HepG2 (cell line): Measurements from ENCODE around the gene BAHD1. TPM values are rescaled to one million over a fixed set of nuclear protein-coding genes. Genes with fewer than 3 reads are reported as not detected.

Source experiments
- ATAC-seq: fragments of 200-7000 bp; cut with Tn5 transposase; 3 replicates; pipeline ENCODE4 v1.9.1; 2020; ENCODE audit warnings: mild to moderate bottlenecking, moderate library complexity
- BruUV-seq: library from RNA; stranded (reverse); fragments of 400-500 nt; replicated peaks from 2 replicates; lab custom pipeline; 2021; lab: Mats Ljungman, UMichigan
- CTCF ChIA-PET: fragments of 300-600 bp; formaldehyde crosslinking; extraction: SDS; loops from one replicate; lab custom pipeline; 2021; ENCODE audit warnings: low total read pairs, inconsistent platforms, low intra/inter-chr PET ratio; lab: Yijun Ruan, JAX
- POLR2A ChIA-PET: fragments of 350-600 bp; sonication (Branson Sonifier 250); formaldehyde crosslinking; loops from one replicate; lab custom pipeline; 2020; ENCODE audit warnings: antibody characterized with exemption, inconsistent platforms; lab: Yijun Ruan, JAX
- DNase-seq: peaks from one replicate; pipeline ENCODE4 v3.0.0-alpha.2; 2015; ENCODE audit warnings: low spot score
- FAIRE-seq: peaks from 3 replicates; lab custom pipeline; 2011; peaks lifted over from hg19 to GRCh38; lab: Jason Lieb, UNC
- H2AFZ ChIP-seq: one replicate; pipeline ENCODE4 v1.6.1; 2011; ENCODE audit warnings: low read length, inconsistent platforms
- H3K27ac ChIP-seq: fragments of 300-600 bp; 3 replicates; pipeline ENCODE4 v1.8.0; 2011; ENCODE audit warnings: mixed run types, mild to moderate bottlenecking, mixed read lengths, low read length, inconsistent platforms; ENCODE audit not compliant: insufficient read depth; ENCODE audit errors: extremely low read length
- H3K27me3 ChIP-seq, 2 experiments: fragments of 200-600 bp in 1 of 2; 2 replicates in 1 of 2; 3 replicates in 1 of 2; pipeline versions ENCODE4 v1.6.0 to v1.8.0; 2011; ENCODE audit warnings: low read length in 2 of 2, mild to moderate bottlenecking in 2 of 2, moderate library complexity in 2 of 2, inconsistent platforms in 1 of 2; ENCODE audit not compliant: insufficient read depth in 2 of 2, control insufficient read depth in 1 of 2
- H3K36me3 ChIP-seq, 2 experiments: fragments of 200-600 bp in 1 of 2; replicated peaks in 1 of 2; 2 replicates in 1 of 2; 3 replicates in 1 of 2; pipeline versions ENCODE4 v1.5.1 to v1.8.0; 2011; ENCODE audit warnings: low read length in 2 of 2, inconsistent platforms in 1 of 2; ENCODE audit not compliant: insufficient read depth in 2 of 2, control insufficient read depth in 1 of 2
- H3K4me1 ChIP-seq: 2 replicates; pipeline ENCODE4 v1.5.1; 2012; ENCODE audit warnings: low read length, inconsistent platforms; ENCODE audit not compliant: insufficient read depth
- H3K4me2 ChIP-seq: 2 replicates; pipeline ENCODE4 v1.6.0; 2011; ENCODE audit warnings: low read depth, low read length, inconsistent platforms
- H3K4me3 ChIP-seq, 3 experiments: fragments of 200-600 bp in 1 of 3; sonication (generic), shearing (Covaris generic) in 1 of 3; replicated peaks in 1 of 3; 2 replicates each; pipeline ENCODE4 v1.5.1; 2011 to 2016; ENCODE audit warnings: low read length in 3 of 3, inconsistent platforms in 2 of 3, low read depth in 2 of 3, mild to moderate bottlenecking in 2 of 3, control low read depth in 1 of 3, mixed read lengths in 1 of 3; ENCODE audit not compliant: insufficient read depth in 1 of 3
- H3K79me2 ChIP-seq: one replicate; pipeline ENCODE4 v1.6.1; 2011; ENCODE audit warnings: low read length, inconsistent platforms; ENCODE audit not compliant: insufficient read depth
- H3K9ac ChIP-seq: 2 replicates; pipeline ENCODE4 v1.6.0; 2011; ENCODE audit warnings: mild to moderate bottlenecking, low read depth, low read length, inconsistent platforms; ENCODE audit not compliant: insufficient read depth
- H3K9me3 ChIP-seq: 2 replicates; pipeline ENCODE4 v1.5.1; 2012; ENCODE audit warnings: mild to moderate bottlenecking, low read length
- H4K20me1 ChIP-seq: 2 replicates; pipeline ENCODE4 v1.6.0; 2011; ENCODE audit warnings: inconsistent platforms, mild to moderate bottlenecking, low read length, moderate library complexity; ENCODE audit not compliant: insufficient read depth
- GATA4 ChIP-seq: sonication (generic); IDR thresholded peaks from 2 replicates; pipeline ENCODE4 v1.6.1; 2016; ENCODE audit warnings: antibody characterized with exemption, low read depth, borderline replicate concordance
- TOPORS ChIP-seq: sonication (generic); formaldehyde crosslinking; IDR thresholded peaks from 2 replicates; pipeline ENCODE4 v1.8.0; 2023; ENCODE audit warnings: mild to moderate bottlenecking, missing genetic modification reagents
- ZBED4 ChIP-seq: sonication (generic); formaldehyde crosslinking; IDR thresholded peaks from 2 replicates; pipeline ENCODE4 v1.4.0; 2020; ENCODE audit warnings: missing genetic modification reagents, borderline replicate concordance
- ZNF777 ChIP-seq: sonication (generic); formaldehyde crosslinking; IDR thresholded peaks from 2 replicates; pipeline ENCODE4 v1.4.0; 2020; ENCODE audit warnings: missing genetic modification reagents
- ZNF850 ChIP-seq: sonication (generic); formaldehyde crosslinking; conservative IDR thresholded peaks from 2 replicates; pipeline ENCODE4 v1.9.0; 2021; ENCODE audit warnings: mild to moderate bottlenecking, missing genetic modification reagents
- WGBS: methylation state at CpG from one replicate; pipeline ENCODE4 v1.1.6; 2017; ENCODE audit warnings: low lambda C conversion rate; 5-methylcytosine and 5-hydroxymethylcytosine counted together
- in situ Hi-C: cut with HindIII; loops from 2 replicates; pipeline ENCODE4 v1.10.0; 2017; ENCODE audit warnings: low pct_unique_long_range_greater_than_20kb; ENCODE audit not compliant: extremely low pct_ligation_motif_present
- intact Hi-C: fragments of 100-400 bp; cut with micrococcal nuclease; formaldehyde crosslinking; loops from one replicate; pipeline ENCODE4 v1.10.0; 2022; ENCODE audit not compliant: unreplicated experiment
- polyA plus RNA-seq, 8 experiments: library from polyadenylated mRNA; depleted of rRNA in 3 of 8; stranded (reverse) in 7 of 8; unstranded in 1 of 8; fragments of >200 nt; fragmentation: Illumina TruSeq in 4 of 8; extraction: Trizol in 4 of 8; gene quantifications; 2 replicates each; pipeline versions ENCODE4 v1.2.1 to v1.2.3, GENCODE V29; 2011 to 2016; ENCODE audit warnings: low read depth in 4 of 8, missing spikeins in 1 of 8, mixed read lengths in 1 of 8; ENCODE audit not compliant: insufficient read depth in 1 of 8
- total RNA-seq, 5 experiments: library from RNA; depleted of rRNA; stranded (reverse); fragments of >200 nt; fragmentation: Illumina TruSeq; extraction: Trizol; gene quantifications; 2 replicates each; pipeline ENCODE4 v1.2.3, GENCODE V29; 2016; ENCODE audit warnings: low read depth in 1 of 5

BAHD1 gene
- total and polyA plus RNA-seq, 2 of the 13 experiments (the other 11 are each of a cell fraction or from before 2014, with no cell fraction given), result 3.3 to 8.7 TPM

GRCh38 chr15:40489274-40490175 lies 48.8 kb downstream of the BAHD1 start:
- WGBS, result 79% methylated on average over 39 of the region's 47 CpGs
- ATAC-seq (no peak), FAIRE-seq (no peak), DNase-seq (no peak)
- Histone ChIP-seq H3K79me2 (no peaks in the 10 kb centered on the region), H3K36me3 (no peaks in the 10 kb centered on the region), H3K9ac (no peak overlapping the region), H3K9me3 (no peaks in the 10 kb centered on the region), H3K27ac (no peak overlapping the region), H3K27me3 (peaks cover 0 to 14% of the 10 kb centered on the region in 2 experiments; a peak in 2 of 5 replicates), H3K4me3 (no peak overlapping the region), H4K20me1 (no peaks in the 10 kb centered on the region), H3K4me1 (no peaks in the 10 kb centered on the region), H2AFZ (no peak overlapping the region), H3K4me2 (no peak overlapping the region)
- intact Hi-C loops (no loop called here), in situ Hi-C loops (no loop called here)
- ChIA-PET POLR2A (no interaction called here), CTCF (no interaction called here)
- BruUV-seq, result no TSS peak
- TF ChIP-seq TOPORS (CRISPR knock-in tag) (no peak), ZNF850 (no peak), ZBED4 (CRISPR knock-in tag) (no peak), ZNF777 (CRISPR knock-in tag) (no peak), GATA4 (no peak)
